ENCODE data around the gene SNAP25.

The SNAP25 gene

DNA sequence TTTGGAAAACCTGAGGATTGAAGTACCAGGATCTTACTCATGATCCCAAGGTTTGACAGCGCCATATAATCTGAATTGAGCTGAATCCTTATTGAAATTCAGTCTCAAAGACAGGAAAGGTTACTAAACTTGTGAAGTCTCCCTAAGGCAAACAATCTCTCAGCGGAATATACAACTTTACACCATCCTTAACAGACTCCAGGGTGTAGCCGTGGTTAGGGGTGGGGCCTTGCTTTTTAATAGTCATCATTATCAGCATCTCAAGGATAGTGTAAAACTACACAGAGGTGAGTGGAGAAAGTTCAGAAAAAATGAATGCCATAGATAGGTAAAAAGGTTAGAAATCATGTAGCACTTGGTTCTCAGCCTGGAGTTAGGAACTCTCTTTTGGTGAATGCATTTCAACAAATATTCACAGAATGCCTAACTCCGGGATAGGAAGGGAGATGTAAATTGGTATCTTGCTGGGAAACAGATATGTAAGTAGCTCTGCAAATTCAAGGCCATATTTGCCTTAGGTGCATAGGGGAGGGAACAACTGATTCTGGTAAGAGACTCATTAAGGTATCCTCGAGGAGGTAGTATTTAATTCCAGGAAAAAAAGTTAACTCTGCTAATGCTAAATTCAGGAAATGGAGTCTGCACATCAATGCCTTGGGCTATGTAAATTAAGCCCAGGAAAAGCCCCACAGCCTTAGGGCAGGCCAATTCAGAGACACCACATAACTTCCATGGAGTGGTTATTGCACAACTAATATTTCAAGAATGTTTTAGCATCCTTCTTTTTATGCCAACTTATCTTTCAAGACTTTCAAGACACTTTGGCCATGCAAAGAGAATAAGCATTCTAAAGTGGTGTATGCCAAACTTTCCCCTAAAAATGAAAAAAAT lies 61.6 kb downstream of the SNAP25 start:
- no peaks in the 10 kb centered on the region for H3K36me3 ChIP-seq (ENCODE audit: control insufficient read depth, insufficient read depth, low read length)
- no peak overlapping the region for H3K4me2 ChIP-seq (ENCODE audit: low read length)

GRCh38 chr20:10281911-10282310 lies 63.3 kb downstream of the SNAP25 start:
- TF ChIP-seq CTCF (IDR thresholded peaks at IDR 0.05), result no peak
- no peaks in the 10 kb centered on the region for H3K36me3 ChIP-seq (ENCODE audit: control insufficient read depth, insufficient read depth, low read length)
- H2AFZ ChIP-seq, result no peak overlapping the region
- H3K27me3 ChIP-seq (ENCODE audit: control insufficient read depth, insufficient read depth, low read length), result no peaks in the 10 kb centered on the region
- no peak overlapping the region for H3K4me2 ChIP-seq (ENCODE audit: low read length)
- no peaks in the 10 kb centered on the region for H3K4me1 ChIP-seq
- no peak overlapping the region for H3K9ac ChIP-seq
- H3K9me3 ChIP-seq (ENCODE audit: control insufficient read depth, low read length), result no peaks in the 10 kb centered on the region
- H3K79me2 ChIP-seq, result no peaks in the 10 kb centered on the region
- H3K4me3 ChIP-seq (ENCODE audit: low read depth, low read length), result no peak overlapping the region
- no peak overlapping the region for H3K27ac ChIP-seq

More for the DNA sequence above, 61.6 kb downstream of the SNAP25 start:
- Histone ChIP-seq H3K4me1 (no peaks in the 10 kb centered on the region), H3K79me2 (no peaks in the 10 kb centered on the region), H3K27ac (no peak overlapping the region), H3K4me3 (ENCODE audit: low read depth, low read length) (no peak overlapping the region), H3K9ac (no peak overlapping the region), H2AFZ (no peak overlapping the region), H3K9me3 (ENCODE audit: control insufficient read depth, low read length) (no peaks in the 10 kb centered on the region), H3K27me3 (ENCODE audit: control insufficient read depth, insufficient read depth, low read length) (no peaks in the 10 kb centered on the region)
- no peak for TF ChIP-seq CTCF (IDR thresholded peaks at IDR 0.05)

- Histone ChIP-seq H3K4me1 (no peaks in the 10 kb centered on the region), H3K79me2 (no peaks in the 10 kb centered on the region), H3K36me3 (ENCODE audit: control insufficient read depth, insufficient read depth, low read length) (no peaks in the 10 kb centered on the region), H3K27me3 (ENCODE audit: control insufficient read depth, insufficient read depth, low read length) (no peaks in the 10 kb centered on the region), H3K9ac (no peak overlapping the region), H3K9me3 (ENCODE audit: control insufficient read depth, low read length) (no peaks in the 10 kb centered on the region), H3K4me3 (ENCODE audit: low read depth, low read length) (no peak overlapping the region), H3K27ac (no peak overlapping the region), H2AFZ (no peak overlapping the region), H3K4me2 (ENCODE audit: low read length) (no peak overlapping the region)
- TF ChIP-seq CTCF (IDR thresholded peaks at IDR 0.05), result no peak
Measured at GRCh38 chr20:10282979-10283456, 64.4 kb downstream of the SNAP25 start.

DNA sequence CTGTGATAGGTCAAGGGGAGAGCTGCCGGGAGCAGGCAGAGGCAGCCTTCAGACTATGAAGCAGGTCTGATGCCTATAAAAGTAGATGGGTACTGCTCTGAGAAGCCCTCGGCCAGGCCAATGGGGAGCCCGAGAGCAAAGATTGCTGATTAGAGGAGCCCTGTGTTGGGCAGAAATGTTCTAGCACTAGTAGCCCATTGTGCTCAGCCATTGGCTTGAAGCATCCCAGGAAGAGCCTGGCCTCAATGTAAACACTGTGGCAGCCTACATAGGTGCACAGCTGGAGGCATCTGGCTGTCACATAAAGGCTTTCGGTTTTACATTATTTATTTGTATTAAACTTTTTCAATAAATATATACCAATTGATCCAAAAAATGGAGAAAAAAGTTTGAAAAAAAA lies 67.7 kb downstream of the SNAP25 start:
- Histone ChIP-seq H2AFZ (no peak overlapping the region), H3K9ac (no peak overlapping the region)
- TF ChIP-seq CTCF (IDR thresholded peaks at IDR 0.05), result no peak

More for the DNA sequence above, 67.7 kb downstream of the SNAP25 start:
- no peaks in the 10 kb centered on the region for H3K79me2 ChIP-seq
- H3K36me3 ChIP-seq (ENCODE audit: control insufficient read depth, insufficient read depth, low read length), result no peaks in the 10 kb centered on the region
- H3K4me2 ChIP-seq (ENCODE audit: low read length), result no peak overlapping the region
- no peak overlapping the region for H3K4me3 ChIP-seq (ENCODE audit: low read depth, low read length)
- no peaks in the 10 kb centered on the region for H3K9me3 ChIP-seq (ENCODE audit: control insufficient read depth, low read length)
- H3K27me3 ChIP-seq (ENCODE audit: control insufficient read depth, insufficient read depth, low read length), result no peaks in the 10 kb centered on the region
- H3K4me1 ChIP-seq, result peaks cover 3% of the 10 kb centered on the region
- no peak overlapping the region for H3K27ac ChIP-seq
